ENCODE measurements around the gene SCUBE2. TPM values are rescaled to one million over a fixed set of nuclear protein-coding genes. Genes with fewer than 3 reads are reported as not detected.

Gene SCUBE2
- total and polyA plus RNA-seq, 2 experiments from 2014 or later, result 1.3 to 3.5 TPM

- no peak overlapping the region for H3K27ac ChIP-seq
- in situ Hi-C loops (cut with MboI), result no loop called here
- TF ChIP-seq EZH2 (IDR thresholded peaks at IDR 0.05; ENCODE audit: insufficient read depth, poor library complexity, severe bottlenecking) (no peak), EZH2phosphoT487 (IDR thresholded peaks at IDR 0.05; ENCODE audit: insufficient read depth, low read depth) (no peak)
- 94% methylated on average over 3 of the region's 3 CpGs for WGBS, 2 experiments (ENCODE audit: low coverage in 1 of 2, low lambda C conversion rate in 2 of 2, missing lambda C conversion rate in 2 of 2)
- no peaks in the 10 kb centered on the region for H3K36me3 ChIP-seq (ENCODE audit: low read depth)
- no peak overlapping the region for H2AFZ ChIP-seq
- H3K9me2 ChIP-seq (ENCODE audit: insufficient read depth), result no peaks in the 10 kb centered on the region
- H3F3A ChIP-seq (ENCODE audit: insufficient read depth), result no peaks in the 10 kb centered on the region
- no peaks in the 10 kb centered on the region for H3K4me1 ChIP-seq (ENCODE audit: insufficient read depth)
- no peaks in the 10 kb centered on the region for H3K79me2 ChIP-seq (ENCODE audit: insufficient read depth)
- H3K4me2 ChIP-seq (ENCODE audit: unreplicated experiment), result no peak overlapping the region
- no peak overlapping the region for H3K9ac ChIP-seq
- H3K27me3 ChIP-seq (replicated peaks; ENCODE audit: insufficient read depth), result no peaks in the 10 kb centered on the region
- DNase-seq, result no peak
- no peak overlapping the region for H3K4me3 ChIP-seq
- H4K20me1 ChIP-seq (ENCODE audit: insufficient read depth), result no peaks in the 10 kb centered on the region
- no peaks in the 10 kb centered on the region for H3K9me3 ChIP-seq (ENCODE audit: low read depth)
Measured at GRCh38 chr11:9076046-9076445, 15.4 kb downstream of the SCUBE2 start.

GRCh38 chr11:9075556-9075955 lies 15.8 kb downstream of the SCUBE2 start:
- H3F3A ChIP-seq (ENCODE audit: insufficient read depth), result no peaks in the 10 kb centered on the region
- no peak for TF ChIP-seq EZH2 (IDR thresholded peaks at IDR 0.05; ENCODE audit: insufficient read depth, poor library complexity, severe bottlenecking)
- TF ChIP-seq EZH2phosphoT487 (IDR thresholded peaks at IDR 0.05; ENCODE audit: insufficient read depth, low read depth), result no peak
- H2AFZ ChIP-seq, result no peak overlapping the region
- no peak overlapping the region for H3K9ac ChIP-seq
- H3K9me2 ChIP-seq (ENCODE audit: insufficient read depth), result no peaks in the 10 kb centered on the region
- WGBS, 2 experiments (ENCODE audit: low coverage in 1 of 2, low lambda C conversion rate in 2 of 2, missing lambda C conversion rate in 2 of 2), result 87 to 88% methylated on average over 4 of the region's 4 CpGs
- no peaks in the 10 kb centered on the region for H3K79me2 ChIP-seq (ENCODE audit: insufficient read depth)
- H3K27me3 ChIP-seq (replicated peaks; ENCODE audit: insufficient read depth), result no peaks in the 10 kb centered on the region
- H3K4me2 ChIP-seq (ENCODE audit: unreplicated experiment), result no peak overlapping the region
- no peaks in the 10 kb centered on the region for H3K36me3 ChIP-seq (ENCODE audit: low read depth)
- no peaks in the 10 kb centered on the region for H3K9me3 ChIP-seq (ENCODE audit: low read depth)
- in situ Hi-C loops (cut with MboI), result no loop called here
- H3K4me1 ChIP-seq (ENCODE audit: insufficient read depth), result no peaks in the 10 kb centered on the region
- no peak for DNase-seq
- H3K27ac ChIP-seq, result no peak overlapping the region
- H4K20me1 ChIP-seq (ENCODE audit: insufficient read depth), result no peaks in the 10 kb centered on the region
- no peak overlapping the region for H3K4me3 ChIP-seq

GRCh38 chr11:9074338-9075029 lies 16.9 kb downstream of the SCUBE2 start:
- Histone ChIP-seq H3K9me3 (ENCODE audit: low read depth) (no peaks in the 10 kb centered on the region), H3K4me1 (ENCODE audit: insufficient read depth) (no peaks in the 10 kb centered on the region), H3K27me3 (replicated peaks; ENCODE audit: insufficient read depth) (no peaks in the 10 kb centered on the region), H3F3A (ENCODE audit: insufficient read depth) (no peaks in the 10 kb centered on the region), H3K27ac (no peak overlapping the region), H3K79me2 (ENCODE audit: insufficient read depth) (no peaks in the 10 kb centered on the region), H3K9ac (no peak overlapping the region), H3K9me2 (ENCODE audit: insufficient read depth) (no peaks in the 10 kb centered on the region), H4K20me1 (ENCODE audit: insufficient read depth) (no peaks in the 10 kb centered on the region), H3K4me2 (ENCODE audit: unreplicated experiment) (no peak overlapping the region), H3K4me3 (no peak overlapping the region), H2AFZ (no peak overlapping the region), H3K36me3 (ENCODE audit: low read depth) (no peaks in the 10 kb centered on the region)
- TF ChIP-seq EZH2phosphoT487 (IDR thresholded peaks at IDR 0.05; ENCODE audit: insufficient read depth, low read depth), result no peak
- TF ChIP-seq EZH2 (IDR thresholded peaks at IDR 0.05; ENCODE audit: insufficient read depth, poor library complexity, severe bottlenecking), result no peak
- WGBS, 2 experiments (ENCODE audit: low coverage in 1 of 2, low lambda C conversion rate in 2 of 2, missing lambda C conversion rate in 2 of 2), result 83 to 87% methylated on average over 15 of the region's 15 CpGs
- no peak for DNase-seq
- in situ Hi-C loops (cut with MboI), result no loop called here

GRCh38 chr11:9073466-9074225 lies 17.8 kb downstream of the SCUBE2 start:
- Histone ChIP-seq H3F3A (ENCODE audit: insufficient read depth) (no peaks in the 10 kb centered on the region), H3K27ac (no peak overlapping the region), H3K4me2 (ENCODE audit: unreplicated experiment) (no peak overlapping the region), H3K27me3 (replicated peaks; ENCODE audit: insufficient read depth) (no peaks in the 10 kb centered on the region), H3K4me3 (no peak overlapping the region), H3K79me2 (ENCODE audit: insufficient read depth) (no peaks in the 10 kb centered on the region), H3K9ac (no peak overlapping the region), H4K20me1 (ENCODE audit: insufficient read depth) (no peaks in the 10 kb centered on the region), H3K9me3 (ENCODE audit: low read depth) (no peaks in the 10 kb centered on the region), H3K4me1 (ENCODE audit: insufficient read depth) (no peaks in the 10 kb centered on the region), H2AFZ (no peak overlapping the region), H3K36me3 (ENCODE audit: low read depth) (no peaks in the 10 kb centered on the region), H3K9me2 (ENCODE audit: insufficient read depth) (no peaks in the 10 kb centered on the region)
- TF ChIP-seq EZH2phosphoT487 (IDR thresholded peaks at IDR 0.05; ENCODE audit: insufficient read depth, low read depth), result no peak
- TF ChIP-seq EZH2 (IDR thresholded peaks at IDR 0.05; ENCODE audit: insufficient read depth, poor library complexity, severe bottlenecking), result no peak
- no peak for DNase-seq
- in situ Hi-C loops (cut with MboI), result no loop called here
- 78 to 81% methylated on average over 6 of the region's 6 CpGs for WGBS, 2 experiments (ENCODE audit: low coverage in 1 of 2, low lambda C conversion rate in 2 of 2, missing lambda C conversion rate in 2 of 2)
